H9 (cell line): Measurements from ENCODE around the gene BPIFB4. TPM values are rescaled to one million over a fixed set of nuclear protein-coding genes. Genes with fewer than 3 reads are reported as not detected.

ENCODE experiments used
- DNase-seq: peaks from one replicate; pipeline ENCODE4 v3.0.0-alpha.2; 2017
- H2AFZ ChIP-seq: one replicate; pipeline ENCODE4 v1.6.1; 2013; ENCODE audit warnings: mild to moderate bottlenecking, low read length, control low read depth, moderate library complexity
- H2AK5ac ChIP-seq: 2 replicates; pipeline ENCODE4 v1.6.1; 2013; ENCODE audit warnings: low read length, control low read depth, mixed read lengths; ENCODE audit not compliant: insufficient read length
- H2BK120ac ChIP-seq: one replicate; pipeline ENCODE4 v1.6.1; 2013; ENCODE audit warnings: low read depth, mild to moderate bottlenecking, low read length, control low read depth, inconsistent platforms; ENCODE audit not compliant: poor library complexity, severe bottlenecking
- H2BK12ac ChIP-seq: 2 replicates; pipeline ENCODE4 v1.6.1; 2013; ENCODE audit warnings: low read length, control low read depth, mixed read lengths, low read depth; ENCODE audit not compliant: insufficient read length
- H2BK15ac ChIP-seq: 2 replicates; pipeline ENCODE4 v1.6.1; 2013; ENCODE audit warnings: low read depth, low read length, control low read depth
- H2BK20ac ChIP-seq: one replicate; pipeline ENCODE4 v1.6.1; 2013; ENCODE audit warnings: low read depth, mild to moderate bottlenecking, low read length, control low read depth, inconsistent platforms; ENCODE audit not compliant: poor library complexity, severe bottlenecking
- H2BK5ac ChIP-seq: 2 replicates; pipeline ENCODE4 v1.6.1; 2013; ENCODE audit warnings: low read length, control low read depth, mixed read lengths; ENCODE audit not compliant: insufficient read length
- H3K14ac ChIP-seq: 2 replicates; pipeline ENCODE4 v1.6.1; 2013; ENCODE audit warnings: low read length, control low read depth; ENCODE audit not compliant: insufficient read depth
- H3K18ac ChIP-seq: 2 replicates; pipeline ENCODE4 v1.6.1; 2013; ENCODE audit warnings: low read depth, mild to moderate bottlenecking, mixed read lengths, low read length, control low read depth; ENCODE audit not compliant: insufficient read length
- H3K23ac ChIP-seq: 2 replicates; pipeline ENCODE4 v1.6.1; 2013; ENCODE audit warnings: low read length, control low read depth, mixed read lengths, low read depth; ENCODE audit not compliant: insufficient read length
- H3K23me2 ChIP-seq: 2 replicates; pipeline ENCODE4 v1.6.1; 2013; ENCODE audit warnings: low read depth, mild to moderate bottlenecking, mixed read lengths, low read length, control low read depth; ENCODE audit not compliant: insufficient read length, poor library complexity, severe bottlenecking
- H3K27ac ChIP-seq: 2 replicates; pipeline ENCODE4 v1.5.1; 2013; ENCODE audit warnings: low read length, control low read depth, mixed read lengths, low read depth; ENCODE audit not compliant: insufficient read length
- H3K27me3 ChIP-seq: 2 replicates; pipeline ENCODE4 v1.6.1; 2013; ENCODE audit warnings: low read length, control low read depth, inconsistent platforms; ENCODE audit not compliant: insufficient read depth
- H3K4ac ChIP-seq: 2 replicates; pipeline ENCODE4 v1.6.1; 2013; ENCODE audit warnings: low read depth, mild to moderate bottlenecking, control low read depth, inconsistent platforms, low read length, moderate library complexity
- H3K4me1 ChIP-seq: 2 replicates; pipeline ENCODE4 v1.6.1; 2013; ENCODE audit warnings: low read length, control low read depth, inconsistent platforms; ENCODE audit not compliant: insufficient read depth
- H3K4me2 ChIP-seq: 2 replicates; pipeline ENCODE4 v1.6.1; 2013; ENCODE audit warnings: low read length, control low read depth, mixed read lengths; ENCODE audit not compliant: insufficient read length, insufficient read depth
- H3K56ac ChIP-seq: 2 replicates; pipeline ENCODE4 v1.6.1; 2013; ENCODE audit warnings: low read depth, mild to moderate bottlenecking, mixed read lengths, low read length, control low read depth; ENCODE audit not compliant: insufficient read length
- H3K79me1 ChIP-seq: 2 replicates; pipeline ENCODE4 v1.6.1; 2013; ENCODE audit warnings: low read depth, mild to moderate bottlenecking, moderate library complexity, low read length, control low read depth, inconsistent platforms; ENCODE audit not compliant: insufficient read depth, poor library complexity, severe bottlenecking
- H3K79me2 ChIP-seq: 2 replicates; pipeline ENCODE4 v1.6.1; 2013; ENCODE audit warnings: low read length, control low read depth, inconsistent platforms; ENCODE audit not compliant: insufficient read depth
- H3K9ac ChIP-seq: 2 replicates; pipeline ENCODE4 v1.6.1; 2013; ENCODE audit warnings: low read length, control low read depth, mixed read lengths; ENCODE audit not compliant: insufficient read length; ENCODE audit errors: extremely low read depth
- H3K9me3 ChIP-seq: one replicate; pipeline ENCODE4 v1.6.1; 2013; ENCODE audit warnings: low read depth, low read length, inconsistent platforms; ENCODE audit not compliant: control insufficient read depth
- H3T11ph ChIP-seq: one replicate; pipeline ENCODE4 v1.6.1; 2013; ENCODE audit warnings: mild to moderate bottlenecking, low read length, control low read depth, inconsistent platforms
- H4K20me1 ChIP-seq: one replicate; pipeline ENCODE4 v1.6.1; 2013; ENCODE audit not compliant: control insufficient read depth, insufficient read length, insufficient read depth
- H4K5ac ChIP-seq: 2 replicates; pipeline ENCODE4 v1.6.1; 2013; ENCODE audit warnings: low read depth, mild to moderate bottlenecking, mixed read lengths, low read length, control low read depth; ENCODE audit not compliant: insufficient read length
- H4K8ac ChIP-seq: replicated peaks from 2 replicates; pipeline ENCODE4 v1.6.1; 2013; ENCODE audit warnings: low read length, control low read depth, mixed read lengths, low read depth; ENCODE audit not compliant: insufficient read length
- H4K91ac ChIP-seq: 2 replicates; pipeline ENCODE4 v1.6.1; 2013; ENCODE audit warnings: low read depth, mild to moderate bottlenecking, moderate library complexity, mixed read lengths, low read length, control low read depth; ENCODE audit not compliant: insufficient read length
- H3K27ac Mint-ChIP-seq, 3 experiments: 2 replicates in 2 of 3; 3 replicates in 1 of 3; pipeline ENCODE4 v1.8.0; 2020 to 2021; ENCODE audit warnings: mixed read lengths in 3 of 3, mild to moderate bottlenecking in 1 of 3, moderate library complexity in 1 of 3
- H3K27me3 Mint-ChIP-seq: 2 replicates; pipeline ENCODE4 v1.8.0; 2021; ENCODE audit warnings: low read depth, mild to moderate bottlenecking, moderate library complexity, mixed read lengths
- H3K36me3 Mint-ChIP-seq, 3 experiments: 2 replicates in 2 of 3; 3 replicates in 1 of 3; pipeline ENCODE4 v1.8.0; 2020 to 2021; ENCODE audit warnings: low read depth in 3 of 3, mixed read lengths in 3 of 3; ENCODE audit not compliant: insufficient read depth in 1 of 3
- H3K4me1 Mint-ChIP-seq, 2 experiments: 2 replicates each; pipeline ENCODE4 v1.8.0; 2020; ENCODE audit warnings: mixed read lengths in 2 of 2
- H3K4me3 Mint-ChIP-seq, 2 experiments: 2 replicates in 1 of 2; 3 replicates in 1 of 2; pipeline ENCODE4 v1.8.0; 2020 to 2021; ENCODE audit warnings: mild to moderate bottlenecking in 2 of 2, mixed read lengths in 2 of 2, moderate library complexity in 1 of 2
- H3K9me3 Mint-ChIP-seq, 2 experiments: 2 replicates in 1 of 2; 3 replicates in 1 of 2; pipeline ENCODE4 v1.8.0; 2020; ENCODE audit warnings: mild to moderate bottlenecking in 2 of 2, mixed read lengths in 2 of 2, moderate library complexity in 1 of 2
- CTCF ChIP-seq: fragments of 200-600 bp; sonication (generic); conservative IDR thresholded peaks from 3 replicates; pipeline ENCODE4 v1.8.0; 2021; ENCODE audit warnings: antibody characterized with exemption, mild to moderate bottlenecking
- WGBS: extraction: QIAGEN DNeasy Blood & Tissue Kit; methylation state at CpG from one replicate; pipeline ENCODE4 v1.1.7; 2013; ENCODE audit warnings: missing lambda C conversion rate, low lambda C conversion rate, mixed read lengths; ENCODE audit not compliant: insufficient read length; ENCODE audit errors: extremely low coverage; 5-methylcytosine and 5-hydroxymethylcytosine counted together
- total RNA-seq: library from RNA; stranded (reverse); gene quantifications from 2 replicates; pipeline ENCODE4 v1.2.1, GENCODE V29; 2021

BPIFB4 gene
- total RNA-seq, 1 experiment from 2014 or later, result not detected

- no CpG with 5 or more reads among the region's 2 CpGs for WGBS
Observed at GRCh38 chr20:33054791-33055190, 24.7 kb upstream of the BPIFB4 start.

More at GRCh38 chr20:33054791-33055190, 24.7 kb upstream of the BPIFB4 start:
- Histone ChIP-seq H4K91ac (no peak overlapping the region), H3K23ac (no peak overlapping the region), H3K9ac (no peak overlapping the region), H3K4me2 (no peak overlapping the region), H2AK5ac (no peak overlapping the region), H3K79me1 (no peaks in the 10 kb centered on the region), H3K56ac (no peak overlapping the region), H3K27ac (no peak overlapping the region), H2AFZ (no peak overlapping the region), H4K8ac (no peak overlapping the region), H3K4me1 (no peaks in the 10 kb centered on the region), H2BK120ac (no peak overlapping the region), H3K27me3 (no peaks in the 10 kb centered on the region), H3K9me3 (no peaks in the 10 kb centered on the region), H4K20me1 (no peaks in the 10 kb centered on the region), H3K23me2 (no peaks in the 10 kb centered on the region), H2BK5ac (no peak overlapping the region), H2BK12ac (no peak overlapping the region), H3K79me2 (no peaks in the 10 kb centered on the region), H3T11ph (no peak overlapping the region), H3K18ac (no peak overlapping the region), H4K5ac (no peak overlapping the region), H3K14ac (no peak overlapping the region), H3K4ac (no peak overlapping the region), H2BK15ac (no peak overlapping the region), H2BK20ac (no peak overlapping the region)
- no peak for DNase-seq
- Mint-ChIP-seq H3K4me1 (peaks cover 8% of the 10 kb centered on the region in 2 experiments), H3K36me3 (no peaks in the 10 kb centered on the region), H3K9me3 (no peaks in the 10 kb centered on the region), H3K27me3 (peaks cover 4% of the 10 kb centered on the region; the same call in 1 of the 2 replicates), H3K4me3 (no peak overlapping the region), H3K27ac (no peak overlapping the region)
- no peak for TF ChIP-seq CTCF
